Activated naive CD8-positive, alpha-beta T cell treated with anti-CD3 and anti-CD28 coated beads, Interleukin-2, amount 50 U/mL, for 24 hours (primary cell): ENCODE results near the gene FER.
A peak's percentile ranks its signal among the peaks of the same experiment; 100 is the strongest.

ENCODE experiments used
- ATAC-seq: fragments of 150-1000 bp; cut with Tn5 transposase; one replicate; pipeline ENCODE4 v1.10.0; 2021
- DNase-seq: peaks from one replicate; pipeline ENCODE4 v3.0.0; 2021
- H3K27ac Mint-ChIP-seq: one replicate; pipeline ENCODE4 v1.8.0; 2021; ENCODE audit warnings: mild to moderate bottlenecking, mixed read lengths
- H3K27me3 Mint-ChIP-seq: one replicate; pipeline ENCODE4 v1.8.0; 2021; ENCODE audit warnings: mixed read lengths
- H3K36me3 Mint-ChIP-seq: one replicate; pipeline ENCODE4 v1.8.0; 2021; ENCODE audit warnings: low read depth, mixed read lengths
- H3K4me1 Mint-ChIP-seq: one replicate; pipeline ENCODE4 v1.8.0; 2021; ENCODE audit warnings: mixed read lengths
- H3K4me3 Mint-ChIP-seq: one replicate; pipeline ENCODE4 v1.8.0; 2021; ENCODE audit warnings: mild to moderate bottlenecking, moderate library complexity, mixed read lengths
- H3K9me3 Mint-ChIP-seq: one replicate; pipeline ENCODE4 v1.8.0; 2021; ENCODE audit warnings: mixed read lengths

FER gene

DNA sequence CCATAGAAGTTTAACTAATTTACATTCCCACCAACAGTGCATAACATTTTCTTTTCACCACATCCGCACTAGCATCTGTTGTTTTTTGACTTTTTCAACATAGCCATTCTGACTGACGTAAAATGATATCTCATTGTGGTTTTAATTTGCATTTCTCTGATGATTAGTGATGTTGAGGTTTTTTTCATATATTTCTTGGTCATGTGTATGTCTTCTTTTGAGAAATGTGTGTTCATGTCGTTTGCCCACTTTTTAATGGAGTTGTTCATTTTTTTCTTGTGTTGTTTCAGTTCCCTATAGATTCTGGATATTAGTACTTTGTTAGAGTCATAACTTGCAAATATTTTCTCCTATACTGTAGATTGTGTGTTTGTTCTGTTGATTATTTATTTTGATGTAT lies 163.4 kb downstream of the FER start:
- Mint-ChIP-seq H3K27me3 (no peaks in the 10 kb centered on the region), H3K9me3 (no peaks in the 10 kb centered on the region), H3K27ac (no peak overlapping the region), H3K4me3 (no peak overlapping the region), H3K36me3 (peaks cover 9% of the 10 kb centered on the region), H3K4me1 (no peaks in the 10 kb centered on the region)
- DNase-seq (no peak), ATAC-seq (no peak)

GRCh38 chr5:108917596-108917995 lies 169.9 kb downstream of the FER start:
- H3K4me3 Mint-ChIP-seq = no peak overlapping the region
- H3K27ac Mint-ChIP-seq = no peak overlapping the region
- DNase-seq (no peak), ATAC-seq (no peak)
- H3K9me3 Mint-ChIP-seq = no peaks in the 10 kb centered on the region
- no peaks in the 10 kb centered on the region for H3K27me3 Mint-ChIP-seq
- H3K36me3 Mint-ChIP-seq = no peaks in the 10 kb centered on the region
- no peaks in the 10 kb centered on the region for H3K4me1 Mint-ChIP-seq

DNA sequence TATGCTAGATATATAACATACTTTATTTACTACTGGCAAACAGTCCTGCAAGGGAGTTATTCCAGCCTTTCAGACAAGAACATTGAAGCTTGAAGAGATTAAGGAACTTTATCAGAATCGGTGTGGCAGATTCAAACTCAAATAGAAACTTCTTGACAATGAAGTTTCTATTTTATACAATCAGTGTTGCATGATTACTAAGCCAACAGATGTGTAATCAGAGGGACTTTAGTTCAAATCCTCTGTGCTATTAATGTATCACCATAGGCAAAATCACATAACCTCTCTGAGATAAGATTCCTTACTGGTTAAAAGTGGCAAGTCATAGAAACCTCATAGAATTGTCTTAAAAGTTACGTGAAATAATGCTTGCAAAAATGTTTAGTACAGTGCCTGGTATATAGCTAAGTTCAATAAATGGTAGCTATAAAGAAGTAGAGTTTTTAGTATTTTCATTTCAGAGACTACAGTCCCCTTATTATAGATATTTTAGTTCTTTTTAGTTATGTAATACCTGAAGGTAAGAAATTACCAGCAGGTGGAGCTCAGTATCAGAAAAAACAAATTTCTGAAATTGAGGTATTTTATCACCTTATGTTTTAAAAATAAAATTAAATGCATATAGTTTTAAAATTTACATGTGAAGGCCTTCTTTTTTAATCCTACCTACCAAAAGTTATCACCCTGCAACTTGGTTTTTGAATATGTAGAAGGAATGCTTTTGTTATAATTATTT lies 172.1 kb downstream of the FER start:
- DNase-seq = no peak
- no peaks in the 10 kb centered on the region for H3K9me3 Mint-ChIP-seq
- no peak for ATAC-seq
- no peaks in the 10 kb centered on the region for H3K4me1 Mint-ChIP-seq
- H3K4me3 Mint-ChIP-seq = no peak overlapping the region
- no peak overlapping the region for H3K27ac Mint-ChIP-seq
- H3K36me3 Mint-ChIP-seq = no peaks in the 10 kb centered on the region
- no peaks in the 10 kb centered on the region for H3K27me3 Mint-ChIP-seq

- ATAC-seq (no peak), DNase-seq (no peak)
- H3K27me3 Mint-ChIP-seq = no peaks in the 10 kb centered on the region
- H3K4me1 Mint-ChIP-seq = no peaks in the 10 kb centered on the region
- no peaks in the 10 kb centered on the region for H3K9me3 Mint-ChIP-seq
- H3K4me3 Mint-ChIP-seq = peak overlapping the region; percentile 8
- peaks cover 3% of the 10 kb centered on the region for H3K36me3 Mint-ChIP-seq
- H3K27ac Mint-ChIP-seq = no peak overlapping the region
These were observed 176.8 kb downstream of the FER start for GRCh38 chr5:108924457-108924961.

GRCh38 chr5:108925073-108925472 lies 177.4 kb downstream of the FER start:
- DNase-seq (no peak), ATAC-seq (no peak)
- Mint-ChIP-seq H3K9me3 (no peaks in the 10 kb centered on the region), H3K4me3 (peak overlapping the region; percentile 8), H3K4me1 (no peaks in the 10 kb centered on the region), H3K27me3 (no peaks in the 10 kb centered on the region), H3K27ac (no peak overlapping the region), H3K36me3 (peaks cover 3% of the 10 kb centered on the region)

- H3K27ac Mint-ChIP-seq = no peak overlapping the region
- H3K4me1 Mint-ChIP-seq = no peaks in the 10 kb centered on the region
- H3K27me3 Mint-ChIP-seq = no peaks in the 10 kb centered on the region
- ATAC-seq = no peak
- no peaks in the 10 kb centered on the region for H3K9me3 Mint-ChIP-seq
- H3K36me3 Mint-ChIP-seq = peaks cover 9% of the 10 kb centered on the region
- no peak for DNase-seq
- no peak overlapping the region for H3K4me3 Mint-ChIP-seq
These were observed 182.4 kb downstream of the FER start for GRCh38 chr5:108930107-108930506.

- Mint-ChIP-seq H3K4me1 (no peaks in the 10 kb centered on the region), H3K9me3 (no peaks in the 10 kb centered on the region), H3K36me3 (peaks cover 7% of the 10 kb centered on the region), H3K27me3 (no peaks in the 10 kb centered on the region), H3K4me3 (no peak overlapping the region), H3K27ac (no peak overlapping the region)
- DNase-seq (no peak), ATAC-seq (no peak)
These were observed 187.9 kb downstream of the FER start for GRCh38 chr5:108935611-108936010.

DNA sequence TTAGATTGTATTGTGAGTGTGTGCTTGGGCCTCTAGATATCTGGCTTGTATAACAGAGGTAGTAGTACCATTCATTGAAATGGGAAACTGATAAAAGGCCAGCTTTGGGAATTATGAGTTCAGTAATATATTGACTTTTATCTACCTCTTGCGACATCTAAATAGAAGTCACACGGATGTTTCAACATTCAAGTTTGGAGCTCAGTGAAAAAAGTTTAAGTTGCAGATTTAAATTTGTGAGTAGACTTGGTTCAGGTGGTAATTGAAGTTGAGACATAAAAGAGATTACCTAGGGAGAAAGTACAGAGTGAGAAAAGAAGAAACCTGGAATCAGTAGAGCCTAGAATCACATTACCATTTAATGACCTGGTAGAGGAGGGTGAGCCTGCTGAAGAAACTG lies 189.5 kb downstream of the FER start:
- H3K4me3 Mint-ChIP-seq = no peak overlapping the region
- H3K27ac Mint-ChIP-seq = no peak overlapping the region
- ATAC-seq (no peak), DNase-seq (no peak)
- no peaks in the 10 kb centered on the region for H3K27me3 Mint-ChIP-seq
- no peaks in the 10 kb centered on the region for H3K9me3 Mint-ChIP-seq
- peaks cover 4% of the 10 kb centered on the region for H3K36me3 Mint-ChIP-seq
- no peaks in the 10 kb centered on the region for H3K4me1 Mint-ChIP-seq

GRCh38 chr5:108940506-108940905 lies 192.8 kb downstream of the FER start:
- H3K4me3 Mint-ChIP-seq = no peak overlapping the region
- no peaks in the 10 kb centered on the region for H3K36me3 Mint-ChIP-seq

GRCh38 chr5:108941746-108942145 lies 194.0 kb downstream of the FER start:
- H3K4me3 Mint-ChIP-seq = no peak overlapping the region
- H3K4me1 Mint-ChIP-seq = no peaks in the 10 kb centered on the region
- no peaks in the 10 kb centered on the region for H3K27me3 Mint-ChIP-seq
- no peak for ATAC-seq
- DNase-seq = no peak
- H3K36me3 Mint-ChIP-seq = no peaks in the 10 kb centered on the region
- no peak overlapping the region for H3K27ac Mint-ChIP-seq
- no peaks in the 10 kb centered on the region for H3K9me3 Mint-ChIP-seq

More at GRCh38 chr5:108940506-108940905, 192.8 kb downstream of the FER start:
- Mint-ChIP-seq H3K4me1 (no peaks in the 10 kb centered on the region), H3K27me3 (no peaks in the 10 kb centered on the region), H3K27ac (no peak overlapping the region), H3K9me3 (no peaks in the 10 kb centered on the region)
- ATAC-seq = peak; percentile 24
- DNase-seq = no peak

- Mint-ChIP-seq H3K27ac (no peak overlapping the region), H3K27me3 (no peaks in the 10 kb centered on the region), H3K36me3 (no peaks in the 10 kb centered on the region), H3K9me3 (no peaks in the 10 kb centered on the region), H3K4me3 (no peak overlapping the region), H3K4me1 (no peaks in the 10 kb centered on the region)
- ATAC-seq = no peak
- DNase-seq = no peak
These were observed 195.0 kb downstream of the FER start for GRCh38 chr5:108942701-108943100.

GRCh38 chr5:108945094-108945493 lies 197.4 kb downstream of the FER start:
- Mint-ChIP-seq H3K27ac (no peak overlapping the region), H3K4me3 (no peak overlapping the region), H3K9me3 (no peaks in the 10 kb centered on the region), H3K4me1 (no peaks in the 10 kb centered on the region), H3K36me3 (no peaks in the 10 kb centered on the region), H3K27me3 (no peaks in the 10 kb centered on the region)
- DNase-seq (no peak), ATAC-seq (no peak)

DNA sequence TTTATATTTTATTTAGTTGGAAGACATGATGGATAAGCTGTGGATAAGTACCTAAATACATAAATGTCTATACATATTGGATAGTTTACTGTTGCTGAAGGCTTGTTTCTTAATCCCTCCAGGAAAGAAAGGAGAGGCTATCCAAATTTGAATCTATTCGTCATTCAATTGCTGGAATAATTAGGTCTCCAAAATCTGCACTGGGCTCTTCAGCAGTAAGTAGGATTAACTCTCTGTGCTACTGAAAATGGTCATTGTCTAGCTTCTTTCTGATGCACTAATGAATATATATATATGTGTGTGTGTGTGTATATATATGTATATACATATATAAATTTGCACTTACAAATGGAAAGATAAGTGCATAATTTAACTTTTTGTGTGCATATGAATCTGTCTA lies 198.3 kb downstream of the FER start:
- Mint-ChIP-seq H3K36me3 (no peaks in the 10 kb centered on the region), H3K4me3 (no peak overlapping the region), H3K27me3 (no peaks in the 10 kb centered on the region), H3K27ac (no peak overlapping the region), H3K4me1 (no peaks in the 10 kb centered on the region), H3K9me3 (no peaks in the 10 kb centered on the region)
- DNase-seq (no peak), ATAC-seq (no peak)

DNA sequence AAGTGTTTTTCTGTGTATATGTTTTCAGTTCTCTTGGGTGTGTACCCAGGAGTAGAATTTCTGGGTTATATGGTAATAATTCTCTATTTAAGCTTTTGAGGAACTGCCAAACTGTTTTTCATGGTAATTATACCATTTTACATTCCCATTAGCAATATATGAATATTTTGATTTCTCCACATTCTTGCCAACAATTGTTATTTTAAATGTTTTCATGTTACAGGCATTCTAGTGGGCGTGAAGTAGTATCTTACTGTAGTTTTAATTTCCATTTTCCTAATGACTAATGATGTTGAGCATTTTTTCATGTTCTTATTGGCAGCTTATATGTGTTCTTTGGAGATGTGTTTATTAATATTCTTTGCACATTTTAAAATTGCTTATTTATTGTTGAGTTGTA lies 199.5 kb downstream of the FER start:
- no peak overlapping the region for H3K4me3 Mint-ChIP-seq

GRCh38 chr5:108950276-108950675 lies 202.6 kb downstream of the FER start:
- ATAC-seq = no peak
- H3K4me3 Mint-ChIP-seq = no peak overlapping the region
- no peaks in the 10 kb centered on the region for H3K27me3 Mint-ChIP-seq
- no peaks in the 10 kb centered on the region for H3K36me3 Mint-ChIP-seq
- no peak for DNase-seq
- no peaks in the 10 kb centered on the region for H3K4me1 Mint-ChIP-seq
- H3K9me3 Mint-ChIP-seq = no peaks in the 10 kb centered on the region
- no peak overlapping the region for H3K27ac Mint-ChIP-seq

More for the DNA sequence above, 199.5 kb downstream of the FER start:
- H3K36me3 Mint-ChIP-seq = no peaks in the 10 kb centered on the region
- no peaks in the 10 kb centered on the region for H3K4me1 Mint-ChIP-seq
- H3K9me3 Mint-ChIP-seq = no peaks in the 10 kb centered on the region
- H3K27ac Mint-ChIP-seq = no peak overlapping the region
- no peak for ATAC-seq
- DNase-seq = no peak
- no peaks in the 10 kb centered on the region for H3K27me3 Mint-ChIP-seq

GRCh38 chr5:108953940-108954339 lies 206.2 kb downstream of the FER start:
- no peak for ATAC-seq
- no peaks in the 10 kb centered on the region for H3K36me3 Mint-ChIP-seq

More at GRCh38 chr5:108953940-108954339, 206.2 kb downstream of the FER start:
- Mint-ChIP-seq H3K27ac (no peak overlapping the region), H3K4me3 (no peak overlapping the region), H3K4me1 (no peaks in the 10 kb centered on the region), H3K9me3 (no peaks in the 10 kb centered on the region), H3K27me3 (no peaks in the 10 kb centered on the region)
- DNase-seq = no peak
